Measurements from ENCODE around the gene MYOZ3. TPM values are rescaled to one million over a fixed set of nuclear protein-coding genes. Genes with fewer than 3 reads are reported as not detected.

MYOZ3 gene
- polyA plus RNA-seq, 1 donor from 2014 or later: not detected

DNA sequence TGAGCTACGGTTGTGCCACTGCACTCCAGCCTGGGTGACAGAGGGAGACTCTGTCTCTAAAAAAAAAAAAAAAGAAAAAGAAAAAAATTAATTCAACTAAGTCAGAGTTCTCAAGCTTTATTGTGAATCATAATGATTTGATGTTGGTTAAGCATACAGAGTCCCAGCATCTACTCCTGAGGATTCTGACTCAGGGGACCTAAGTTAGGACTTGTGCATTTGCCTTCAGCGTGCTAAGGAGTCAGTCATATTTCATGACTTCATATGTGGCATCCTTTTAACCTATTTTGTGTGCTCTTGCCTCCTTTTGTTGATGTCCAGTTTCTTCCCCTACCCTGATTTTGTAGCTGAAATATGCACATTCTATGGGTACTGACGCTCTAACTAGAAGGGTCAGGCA is 2.9 kb downstream of the MYOZ3 start:
- Histone ChIP-seq H3K9me2 (ENCODE audit: insufficient read depth, low read length) (no peaks in the 10 kb centered on the region), H3F3A (ENCODE audit: insufficient read depth, low read length, poor library complexity, severe bottlenecking) (no peaks in the 10 kb centered on the region), H3K9ac (ENCODE audit: low read length) (no peak overlapping the region), H3K36me3 (ENCODE audit: insufficient read depth, low read length) (no peaks in the 10 kb centered on the region), H3K79me2 (replicated peaks; ENCODE audit: insufficient read depth, low read length) (no peaks in the 10 kb centered on the region), H2AFZ (ENCODE audit: low read depth, low read length) (no peak overlapping the region), H3K4me3 (ENCODE audit: low read length) (no peak overlapping the region), H4K20me1 (ENCODE audit: insufficient read depth) (no peaks in the 10 kb centered on the region), H3K9me3 (ENCODE audit: low read length) (no peaks in the 10 kb centered on the region), H3K4me2 (ENCODE audit: low read length) (no peak overlapping the region), H3K27me3 (ENCODE audit: insufficient read depth, low read depth, low read length) (no peaks in the 10 kb centered on the region), H3K27ac (ENCODE audit: low read length) (no peak overlapping the region)
- TF ChIP-seq, protein P1, sequence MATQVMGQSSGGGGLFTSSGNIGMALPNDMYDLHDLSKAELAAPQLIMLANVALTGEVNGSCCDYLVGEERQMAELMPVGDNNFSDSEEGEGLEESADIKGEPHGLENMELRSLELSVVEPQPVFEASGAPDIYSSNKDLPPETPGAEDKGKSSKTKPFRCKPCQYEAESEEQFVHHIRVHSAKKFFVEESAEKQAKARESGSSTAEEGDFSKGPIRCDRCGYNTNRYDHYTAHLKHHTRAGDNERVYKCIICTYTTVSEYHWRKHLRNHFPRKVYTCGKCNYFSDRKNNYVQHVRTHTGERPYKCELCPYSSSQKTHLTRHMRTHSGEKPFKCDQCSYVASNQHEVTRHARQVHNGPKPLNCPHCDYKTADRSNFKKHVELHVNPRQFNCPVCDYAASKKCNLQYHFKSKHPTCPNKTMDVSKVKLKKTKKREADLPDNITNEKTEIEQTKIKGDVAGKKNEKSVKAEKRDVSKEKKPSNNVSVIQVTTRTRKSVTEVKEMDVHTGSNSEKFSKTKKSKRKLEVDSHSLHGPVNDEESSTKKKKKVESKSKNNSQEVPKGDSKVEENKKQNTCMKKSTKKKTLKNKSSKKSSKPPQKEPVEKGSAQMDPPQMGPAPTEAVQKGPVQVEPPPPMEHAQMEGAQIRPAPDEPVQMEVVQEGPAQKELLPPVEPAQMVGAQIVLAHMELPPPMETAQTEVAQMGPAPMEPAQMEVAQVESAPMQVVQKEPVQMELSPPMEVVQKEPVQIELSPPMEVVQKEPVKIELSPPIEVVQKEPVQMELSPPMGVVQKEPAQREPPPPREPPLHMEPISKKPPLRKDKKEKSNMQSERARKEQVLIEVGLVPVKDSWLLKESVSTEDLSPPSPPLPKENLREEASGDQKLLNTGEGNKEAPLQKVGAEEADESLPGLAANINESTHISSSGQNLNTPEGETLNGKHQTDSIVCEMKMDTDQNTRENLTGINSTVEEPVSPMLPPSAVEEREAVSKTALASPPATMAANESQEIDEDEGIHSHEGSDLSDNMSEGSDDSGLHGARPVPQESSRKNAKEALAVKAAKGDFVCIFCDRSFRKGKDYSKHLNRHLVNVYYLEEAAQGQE (IDR thresholded peaks at IDR 0.05; ENCODE audit: borderline replicate concordance): no peak
- TF ChIP-seq EP300 (conservative IDR thresholded peaks at IDR 0.05; ENCODE audit: poor library complexity, severe bottlenecking): no peak
- TF ChIP-seq, protein P2, sequence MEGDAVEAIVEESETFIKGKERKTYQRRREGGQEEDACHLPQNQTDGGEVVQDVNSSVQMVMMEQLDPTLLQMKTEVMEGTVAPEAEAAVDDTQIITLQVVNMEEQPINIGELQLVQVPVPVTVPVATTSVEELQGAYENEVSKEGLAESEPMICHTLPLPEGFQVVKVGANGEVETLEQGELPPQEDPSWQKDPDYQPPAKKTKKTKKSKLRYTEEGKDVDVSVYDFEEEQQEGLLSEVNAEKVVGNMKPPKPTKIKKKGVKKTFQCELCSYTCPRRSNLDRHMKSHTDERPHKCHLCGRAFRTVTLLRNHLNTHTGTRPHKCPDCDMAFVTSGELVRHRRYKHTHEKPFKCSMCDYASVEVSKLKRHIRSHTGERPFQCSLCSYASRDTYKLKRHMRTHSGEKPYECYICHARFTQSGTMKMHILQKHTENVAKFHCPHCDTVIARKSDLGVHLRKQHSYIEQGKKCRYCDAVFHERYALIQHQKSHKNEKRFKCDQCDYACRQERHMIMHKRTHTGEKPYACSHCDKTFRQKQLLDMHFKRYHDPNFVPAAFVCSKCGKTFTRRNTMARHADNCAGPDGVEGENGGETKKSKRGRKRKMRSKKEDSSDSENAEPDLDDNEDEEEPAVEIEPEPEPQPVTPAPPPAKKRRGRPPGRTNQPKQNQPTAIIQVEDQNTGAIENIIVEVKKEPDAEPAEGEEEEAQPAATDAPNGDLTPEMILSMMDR (IDR thresholded peaks at IDR 0.05; ENCODE audit: poor library complexity, severe bottlenecking): no peak
- TF ChIP-seq EZH2 (IDR thresholded peaks at IDR 0.05; ENCODE audit: borderline replicate concordance, insufficient read depth, low read length, poor library complexity, severe bottlenecking): no peak
- TF ChIP-seq MXI1 (conservative IDR thresholded peaks at IDR 0.05; ENCODE audit: poor library complexity, severe bottlenecking): no peak

DNA sequence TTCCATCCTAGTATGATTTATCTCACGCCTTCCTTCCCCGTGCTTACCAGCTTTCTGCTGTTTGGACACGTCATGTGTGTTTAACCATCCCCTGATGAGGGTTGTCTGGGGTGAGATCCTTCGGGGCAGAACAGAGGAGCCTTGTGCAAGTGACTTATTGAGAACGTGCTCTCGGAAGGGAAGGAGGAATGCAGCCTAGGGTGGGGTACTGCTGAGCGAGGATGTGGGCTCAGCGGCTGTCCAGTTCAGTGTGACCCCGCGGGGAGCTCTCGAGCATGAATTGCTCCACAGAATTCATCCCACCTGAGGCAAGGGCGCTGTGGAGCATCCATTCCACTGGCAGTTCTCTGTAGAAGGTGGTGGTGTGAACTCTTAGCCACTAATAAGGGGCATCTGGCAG is 4.0 kb downstream of the MYOZ3 start:
- Histone ChIP-seq H3K4me2 (ENCODE audit: low read length) (no peak overlapping the region), H3K9ac (ENCODE audit: low read length) (no peak overlapping the region), H3F3A (ENCODE audit: insufficient read depth, low read length, poor library complexity, severe bottlenecking) (no peaks in the 10 kb centered on the region), H3K9me3 (ENCODE audit: low read length) (no peaks in the 10 kb centered on the region), H3K36me3 (ENCODE audit: insufficient read depth, low read length) (no peaks in the 10 kb centered on the region), H2AFZ (ENCODE audit: low read depth, low read length) (no peak overlapping the region), H3K27me3 (ENCODE audit: insufficient read depth, low read depth, low read length) (no peaks in the 10 kb centered on the region), H4K20me1 (ENCODE audit: insufficient read depth) (no peaks in the 10 kb centered on the region), H3K4me3 (ENCODE audit: low read length) (no peak overlapping the region), H3K27ac (ENCODE audit: low read length) (no peak overlapping the region), H3K79me2 (replicated peaks; ENCODE audit: insufficient read depth, low read length) (no peaks in the 10 kb centered on the region), H3K9me2 (ENCODE audit: insufficient read depth, low read length) (no peaks in the 10 kb centered on the region)
- no peak for TF ChIP-seq EZH2 (IDR thresholded peaks at IDR 0.05; ENCODE audit: borderline replicate concordance, insufficient read depth, low read length, poor library complexity, severe bottlenecking)
- TF ChIP-seq SMC3 (conservative IDR thresholded peaks at IDR 0.05; ENCODE audit: poor library complexity): no peak
- no peak for TF ChIP-seq POLR2AphosphoS5 (IDR thresholded peaks at IDR 0.05)
- TF ChIP-seq MXI1 (conservative IDR thresholded peaks at IDR 0.05; ENCODE audit: poor library complexity, severe bottlenecking): no peak
- TF ChIP-seq, protein P2 (IDR thresholded peaks at IDR 0.05; ENCODE audit: poor library complexity, severe bottlenecking): no peak
- TF ChIP-seq TAF1 (IDR thresholded peaks at IDR 0.05; ENCODE audit: low read depth): no peak
- TF ChIP-seq, protein P1 (IDR thresholded peaks at IDR 0.05; ENCODE audit: borderline replicate concordance): no peak
- TF ChIP-seq EP300 (conservative IDR thresholded peaks at IDR 0.05; ENCODE audit: poor library complexity, severe bottlenecking): no peak
- no peak for TF ChIP-seq RAD21 (conservative IDR thresholded peaks at IDR 0.05)
